Prostate gland (tissue), 2 donors: ENCODE measurements around the gene SETMAR.

Experiments used
- POLR2A ChIP-seq: fragments of 450-650 bp; IDR thresholded peaks from one replicate; pipeline ENCODE4 v1.6.1; 2016; ENCODE audit warnings: antibody characterized with exemption, mild to moderate bottlenecking
- POLR2AphosphoS5 ChIP-seq: sonication (generic); formaldehyde crosslinking; IDR thresholded peaks from one replicate; pipeline ENCODE4 v1.6.1; 2017; ENCODE audit warnings: antibody characterized with exemption
- TF ChIP-seq, protein P1 (sequence below), 4 experiments: fragments of 200-600 bp in 2 of 4; fragments of 450-650 bp in 2 of 4; sonication (generic) in 2 of 4; IDR thresholded peaks; 1 replicate in 3 of 4; 2 replicates in 1 of 4; pipeline ENCODE4 v1.5.1; 2016 to 2019; ENCODE audit warnings: antibody characterized with exemption in 4 of 4, mild to moderate bottlenecking in 2 of 4, moderate library complexity in 2 of 4

DNA sequence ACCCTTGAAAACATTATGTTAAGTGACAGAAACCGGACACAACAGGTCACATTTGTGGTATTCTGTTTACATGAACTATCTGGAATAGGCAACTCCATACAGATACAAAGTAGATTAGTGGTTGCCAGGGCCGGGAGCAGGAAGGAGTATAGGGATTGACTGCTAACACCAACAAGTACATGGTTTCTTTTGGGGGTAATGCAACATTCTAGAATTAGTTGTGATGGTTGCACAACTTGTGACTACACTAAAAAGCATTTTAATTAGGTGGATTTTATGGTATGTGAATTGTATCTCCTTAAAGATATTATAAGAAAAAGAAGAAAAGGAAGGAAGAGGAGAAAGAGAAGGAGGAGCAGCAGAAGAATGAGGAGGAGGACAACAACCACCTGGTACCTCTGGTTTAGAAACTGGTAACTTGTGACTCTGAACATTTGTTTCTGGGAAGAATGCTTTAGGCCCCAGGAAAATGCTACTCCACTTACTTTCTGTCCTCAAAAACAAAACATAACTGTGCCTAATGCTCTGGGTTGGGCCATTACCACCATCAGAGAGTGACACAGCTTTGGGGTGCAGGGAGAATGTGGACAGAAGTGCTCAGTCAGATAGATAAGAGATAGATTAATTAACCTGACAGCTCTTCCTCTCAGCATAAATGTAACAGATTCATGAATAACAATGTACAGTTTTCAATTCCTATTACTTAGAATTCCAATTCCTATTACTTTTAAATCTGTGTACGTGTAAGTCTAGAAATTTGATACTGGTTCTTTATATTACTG lies 20.3 kb downstream of the SETMAR start:
- TF ChIP-seq, protein P1, sequence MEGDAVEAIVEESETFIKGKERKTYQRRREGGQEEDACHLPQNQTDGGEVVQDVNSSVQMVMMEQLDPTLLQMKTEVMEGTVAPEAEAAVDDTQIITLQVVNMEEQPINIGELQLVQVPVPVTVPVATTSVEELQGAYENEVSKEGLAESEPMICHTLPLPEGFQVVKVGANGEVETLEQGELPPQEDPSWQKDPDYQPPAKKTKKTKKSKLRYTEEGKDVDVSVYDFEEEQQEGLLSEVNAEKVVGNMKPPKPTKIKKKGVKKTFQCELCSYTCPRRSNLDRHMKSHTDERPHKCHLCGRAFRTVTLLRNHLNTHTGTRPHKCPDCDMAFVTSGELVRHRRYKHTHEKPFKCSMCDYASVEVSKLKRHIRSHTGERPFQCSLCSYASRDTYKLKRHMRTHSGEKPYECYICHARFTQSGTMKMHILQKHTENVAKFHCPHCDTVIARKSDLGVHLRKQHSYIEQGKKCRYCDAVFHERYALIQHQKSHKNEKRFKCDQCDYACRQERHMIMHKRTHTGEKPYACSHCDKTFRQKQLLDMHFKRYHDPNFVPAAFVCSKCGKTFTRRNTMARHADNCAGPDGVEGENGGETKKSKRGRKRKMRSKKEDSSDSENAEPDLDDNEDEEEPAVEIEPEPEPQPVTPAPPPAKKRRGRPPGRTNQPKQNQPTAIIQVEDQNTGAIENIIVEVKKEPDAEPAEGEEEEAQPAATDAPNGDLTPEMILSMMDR (IDR thresholded peaks at IDR 0.05), result no peak
- no peak for TF ChIP-seq POLR2AphosphoS5
- no peak for TF ChIP-seq POLR2A
